RWPE2 (cell line): ENCODE results near the gene BOC.
"Not testable (repeated sequence)": the region's sequence is repeated elsewhere in the genome, so short reads cannot be mapped to it uniquely, and the experiment has no call there.

Experiments
- ATAC-seq: fragments of 200-7000 bp; cut with Tn5 transposase; 3 replicates; pipeline ENCODE4 v1.9.1; 2021; ENCODE audit warnings: low read depth
- DNase-seq: peaks from one replicate; pipeline ENCODE4 v3.0.0-alpha.2; 2020; ENCODE audit warnings: low spot score
- H3K27ac ChIP-seq: fragments of 450-650 bp; 2 replicates; pipeline ENCODE4 v1.5.1; 2017; ENCODE audit warnings: mild to moderate bottlenecking; ENCODE audit not compliant: poor library complexity, severe bottlenecking
- H3K27me3 ChIP-seq: fragments of 250-450 bp; sonication (Bioruptor Pico); 2 replicates; pipeline ENCODE4 v1.5.1; 2021; ENCODE audit warnings: mild to moderate bottlenecking, moderate library complexity; ENCODE audit not compliant: insufficient read depth, poor library complexity, severe bottlenecking
- H3K36me3 ChIP-seq: fragments of 250-450 bp; sonication (Bioruptor Pico); 2 replicates; pipeline ENCODE4 v1.5.1; 2020; ENCODE audit warnings: low read depth, mild to moderate bottlenecking, moderate library complexity
- H3K4me1 ChIP-seq: fragments of 250-450 bp; sonication (Bioruptor Pico); 2 replicates; pipeline ENCODE4 v1.5.1; 2021; ENCODE audit warnings: mild to moderate bottlenecking, moderate library complexity; ENCODE audit not compliant: insufficient read depth, poor library complexity, severe bottlenecking
- H3K4me3 ChIP-seq: fragments of 250-450 bp; sonication (Bioruptor Pico); 2 replicates; pipeline ENCODE4 v1.5.1; 2021; ENCODE audit warnings: mild to moderate bottlenecking, moderate library complexity; ENCODE audit not compliant: severe bottlenecking
- H3K9me3 ChIP-seq: fragments of 250-450 bp; sonication (Bioruptor Pico); 2 replicates; pipeline ENCODE4 v1.5.1; 2021; ENCODE audit warnings: mild to moderate bottlenecking, moderate library complexity; ENCODE audit not compliant: severe bottlenecking
- CTCF ChIP-seq: fragments of 450-650 bp; IDR thresholded peaks from one replicate; pipeline ENCODE4 v1.5.1; 2017; ENCODE audit warnings: mild to moderate bottlenecking, moderate library complexity; ENCODE audit not compliant: poor library complexity, severe bottlenecking

The BOC gene

GRCh38 chr3:113170771-113171170 lies 40.6 kb upstream of the BOC start:
- ATAC-seq (no peak), DNase-seq (no peak)
- no peak for TF ChIP-seq CTCF
- Histone ChIP-seq H3K9me3 (no peaks in the 10 kb centered on the region), H3K27ac (no peak overlapping the region), H3K36me3 (no peaks in the 10 kb centered on the region), H3K4me1 (no peaks in the 10 kb centered on the region), H3K4me3 (no peak overlapping the region), H3K27me3 (no peaks in the 10 kb centered on the region)

- not testable (repeated sequence) for H3K27ac ChIP-seq, H3K4me3 ChIP-seq, H3K4me1 ChIP-seq, DNase-seq, H3K27me3 ChIP-seq, H3K36me3 ChIP-seq, H3K9me3 ChIP-seq, ATAC-seq
These were observed 39.6 kb upstream of the BOC start for GRCh38 chr3:113171675-113172300.

- no peaks in the 10 kb centered on the region for H3K27me3 ChIP-seq
- ATAC-seq (no peak), DNase-seq (no peak)
- no peaks in the 10 kb centered on the region for H3K36me3 ChIP-seq
- no peaks in the 10 kb centered on the region for H3K4me1 ChIP-seq
- H3K4me3 ChIP-seq, result no peak overlapping the region
- no peak overlapping the region for H3K27ac ChIP-seq
- no peak for TF ChIP-seq CTCF
- no peaks in the 10 kb centered on the region for H3K9me3 ChIP-seq
These were observed 38.3 kb upstream of the BOC start for GRCh38 chr3:113173102-113173501.

GRCh38 chr3:113174304-113174703 lies 37.1 kb upstream of the BOC start:
- DNase-seq (no peak), ATAC-seq (no peak)
- Histone ChIP-seq H3K4me3 (no peak overlapping the region), H3K27ac (no peak overlapping the region), H3K4me1 (no peaks in the 10 kb centered on the region), H3K36me3 (no peaks in the 10 kb centered on the region), H3K9me3 (no peaks in the 10 kb centered on the region), H3K27me3 (no peaks in the 10 kb centered on the region)
- no peak for TF ChIP-seq CTCF

GRCh38 chr3:113174801-113175485 lies 36.4 kb upstream of the BOC start:
- H3K27me3 ChIP-seq, result no peaks in the 10 kb centered on the region
- TF ChIP-seq CTCF, result no peak
- H3K27ac ChIP-seq, result no peak overlapping the region
- no peaks in the 10 kb centered on the region for H3K9me3 ChIP-seq
- H3K36me3 ChIP-seq, result no peaks in the 10 kb centered on the region
- DNase-seq (no peak), ATAC-seq (no peak)
- H3K4me1 ChIP-seq, result no peaks in the 10 kb centered on the region
- H3K4me3 ChIP-seq, result no peak overlapping the region
